H1 (cell line): Measurements from ENCODE around the gene PAQR7. TPM values are rescaled to one million over a fixed set of nuclear protein-coding genes. Genes with fewer than 3 reads are reported as not detected.

Experiments
- BACH1 ChIP-seq: IDR thresholded peaks from 2 replicates; pipeline ENCODE4 v1.6.1; 2012; ENCODE audit warnings: low read length, improper control_type of control experiment
- RNF2 ChIP-seq: fragments of 200-900, 300-1000 bp; sonication (generic); IDR thresholded peaks from 2 replicates; pipeline ENCODE4 v1.7.1; 2016; ENCODE audit warnings: borderline replicate concordance, low read depth, mild to moderate bottlenecking, antibody characterized with exemption, low read length; ENCODE audit not compliant: poor library complexity, severe bottlenecking; ENCODE audit errors: missing control alignments
- TBP ChIP-seq: IDR thresholded peaks from 2 replicates; pipeline ENCODE4 v1.6.1; 2011; ENCODE audit warnings: low read depth, low read length, improper control_type of control experiment
- polyA plus RNA-seq, 7 experiments: library from polyadenylated mRNA; depleted of rRNA in 3 of 7; stranded (reverse) in 5 of 7; unstranded in 2 of 7; fragments of >200 nt in 5 of 7; fragments of 200-250 nt in 2 of 7; gene quantifications; 1 replicate in 5 of 7; 2 replicates in 1 of 7; 4 replicates in 1 of 7; pipeline versions ENCODE4 v1.2.1 to v1.2.3, GENCODE V29; 2011 to 2013; ENCODE audit warnings: missing spikeins in 2 of 7, mixed read lengths in 2 of 7
- total RNA-seq: library from RNA; stranded (reverse); fragmentation: NEBNext Ultra II Directional; extraction: Animal tissue kit (Norgen Biotek cat#: 25700); gene quantifications from 2 replicates; pipeline ENCODE4 v1.2.1, GENCODE V29; 2021
- TF ChIP-seq, protein P1 (sequence below), 3 experiments: IDR thresholded peaks; 1 replicate in 2 of 3; 2 replicates in 1 of 3; pipeline versions ENCODE4 v1.5.1 to v1.6.1; 2011; ENCODE audit warnings: low read length in 3 of 3, mild to moderate bottlenecking in 3 of 3, inconsistent platforms in 2 of 3, low read depth in 1 of 3, moderate library complexity in 1 of 3; ENCODE audit not compliant: insufficient read depth in 1 of 3; ENCODE audit errors: control extremely low read depth in 1 of 3

Gene PAQR7
- total and polyA plus RNA-seq, 2 of the 8 experiments (the other 6 are each of a cell fraction or from before 2014, with no cell fraction given) = 7.3 to 7.4 TPM

DNA sequence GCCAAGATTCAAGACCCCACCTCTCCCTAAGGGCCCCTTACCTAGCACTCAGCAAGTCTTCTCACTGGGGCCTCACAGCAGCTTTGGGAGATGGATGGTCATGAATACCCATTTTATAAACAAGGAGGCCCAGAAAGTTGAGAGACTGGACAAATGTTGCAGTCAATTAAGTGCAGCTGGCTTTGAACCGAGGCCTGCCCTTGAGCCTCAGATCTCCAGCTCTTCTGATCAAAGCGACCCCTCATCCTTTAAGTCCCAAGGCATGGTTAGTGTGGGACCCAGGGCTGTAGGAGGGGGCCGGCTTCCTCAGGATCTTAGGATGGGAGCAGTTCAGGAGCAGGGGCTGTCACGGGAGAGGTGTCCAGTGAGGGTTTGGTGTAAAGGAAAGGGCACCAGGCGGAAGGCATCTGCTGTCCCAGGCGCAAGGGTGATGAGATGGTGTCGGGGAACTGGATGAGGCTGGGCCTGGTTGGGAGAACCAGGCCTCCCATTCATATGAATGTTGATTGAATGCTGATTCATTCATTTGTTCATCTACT, 60.9 kb downstream of the PAQR7 start (continued):
- TF ChIP-seq, protein P1, sequence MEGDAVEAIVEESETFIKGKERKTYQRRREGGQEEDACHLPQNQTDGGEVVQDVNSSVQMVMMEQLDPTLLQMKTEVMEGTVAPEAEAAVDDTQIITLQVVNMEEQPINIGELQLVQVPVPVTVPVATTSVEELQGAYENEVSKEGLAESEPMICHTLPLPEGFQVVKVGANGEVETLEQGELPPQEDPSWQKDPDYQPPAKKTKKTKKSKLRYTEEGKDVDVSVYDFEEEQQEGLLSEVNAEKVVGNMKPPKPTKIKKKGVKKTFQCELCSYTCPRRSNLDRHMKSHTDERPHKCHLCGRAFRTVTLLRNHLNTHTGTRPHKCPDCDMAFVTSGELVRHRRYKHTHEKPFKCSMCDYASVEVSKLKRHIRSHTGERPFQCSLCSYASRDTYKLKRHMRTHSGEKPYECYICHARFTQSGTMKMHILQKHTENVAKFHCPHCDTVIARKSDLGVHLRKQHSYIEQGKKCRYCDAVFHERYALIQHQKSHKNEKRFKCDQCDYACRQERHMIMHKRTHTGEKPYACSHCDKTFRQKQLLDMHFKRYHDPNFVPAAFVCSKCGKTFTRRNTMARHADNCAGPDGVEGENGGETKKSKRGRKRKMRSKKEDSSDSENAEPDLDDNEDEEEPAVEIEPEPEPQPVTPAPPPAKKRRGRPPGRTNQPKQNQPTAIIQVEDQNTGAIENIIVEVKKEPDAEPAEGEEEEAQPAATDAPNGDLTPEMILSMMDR (IDR thresholded peaks at IDR 0.05; ENCODE audit: control extremely low read depth in 1 of 3, insufficient read depth in 1 of 3, low read depth in 1 of 3, low read length in 3 of 3) = no peak
- no peak for TF ChIP-seq RNF2
- TF ChIP-seq TBP = no peak
- TF ChIP-seq BACH1 = no peak
